B cell (primary cell): ENCODE measurements around the gene NFAT5. TPM values are rescaled to one million over a fixed set of nuclear protein-coding genes. Genes with fewer than 3 reads are reported as not detected.

ENCODE experiments used
- ATAC-seq: fragments of 200-7000 bp; cut with Tn5 transposase; one replicate; pipeline ENCODE4 v1.10.0; 2021; ENCODE audit warnings: low read depth, mild to moderate bottlenecking, moderate number of reproducible peaks, moderate library complexity
- CTCF ChIA-PET: fragments of 350-600 bp; sonication (Branson Sonifier 250); formaldehyde crosslinking; loops from one replicate; lab custom pipeline; 2021; ENCODE audit warnings: antibody characterized with exemption, inconsistent platforms; lab: Charles Lee
- POLR2A ChIA-PET: fragments of 350-600 bp; sonication (Branson Sonifier 250); formaldehyde crosslinking; loops from one replicate; lab custom pipeline; 2021; ENCODE audit warnings: antibody characterized with exemption; lab: Charles Lee
- DNase-seq: peaks from one replicate; pipeline ENCODE4 v3.0.0; 2013
- H2AFZ ChIP-seq: 2 replicates; pipeline ENCODE4 v1.6.1; 2012; ENCODE audit warnings: mild to moderate bottlenecking, low read depth, low read length; ENCODE audit not compliant: insufficient read depth, poor library complexity, severe bottlenecking
- H3K27ac ChIP-seq, 2 donors: 1 replicate in 1 of 2; 2 replicates in 1 of 2; pipeline ENCODE4 v1.5.1; 2012 to 2013; ENCODE audit warnings: low read length in 2 of 2, mild to moderate bottlenecking in 2 of 2, moderate library complexity in 1 of 2
- H3K27me3 ChIP-seq, 4 experiments: fragments of 200-600 bp in 1 of 4; sonication (generic) in 1 of 4; replicated peaks in 1 of 4; 1 replicate in 2 of 4; 2 replicates in 2 of 4; pipeline versions ENCODE4 v1.6.1 to v1.7.0; 2013 to 2016; ENCODE audit warnings: low read length in 3 of 4, mild to moderate bottlenecking in 2 of 4, mixed read lengths in 1 of 4, moderate library complexity in 1 of 4; ENCODE audit not compliant: insufficient read depth in 4 of 4, control insufficient read depth in 3 of 4; ENCODE audit errors: control extremely low read depth in 1 of 4
- H3K36me3 ChIP-seq, 2 experiments: replicated peaks in 1 of 2; 1 replicate in 1 of 2; 2 replicates in 1 of 2; pipeline versions ENCODE4 v1.6.1 to v1.7.1; 2013; ENCODE audit warnings: low read length in 1 of 2; ENCODE audit not compliant: insufficient read depth in 2 of 2, control insufficient read depth in 1 of 2; ENCODE audit errors: control extremely low read depth in 1 of 2, extremely low read depth in 1 of 2
- H3K4me1 ChIP-seq, 2 donors: fragments of 200-600 bp in 1 of 2; sonication (generic) in 1 of 2; 1 replicate in 1 of 2; 2 replicates in 1 of 2; pipeline versions ENCODE4 v1.5.1 to v1.6.1; 2013 to 2017; ENCODE audit warnings: low read length in 2 of 2; ENCODE audit not compliant: control insufficient read depth in 2 of 2, insufficient read depth in 2 of 2
- H3K4me2 ChIP-seq: replicated peaks from 2 replicates; pipeline ENCODE3; 2012; ENCODE audit warnings: mild to moderate bottlenecking, low read depth, low read length; ENCODE audit not compliant: poor library complexity, severe bottlenecking
- H3K4me3 ChIP-seq, 5 experiments: fragments of 200-600 bp in 1 of 5; sonication (generic) in 1 of 5; 1 replicate in 3 of 5; 2 replicates in 2 of 5; pipeline versions ENCODE4 v1.5.1 to v1.7.0; 2011 to 2016; ENCODE audit warnings: low read length in 4 of 5, mild to moderate bottlenecking in 4 of 5, low read depth in 2 of 5, control low read depth in 1 of 5, moderate library complexity in 1 of 5; ENCODE audit not compliant: insufficient read depth in 1 of 5; ENCODE audit errors: control extremely low read depth in 1 of 5, extremely low read depth in 1 of 5
- H3K79me2 ChIP-seq: fragments of 200-600 bp; sonication (generic); one replicate; pipeline ENCODE4 v1.6.0; 2016; ENCODE audit warnings: low read length; ENCODE audit not compliant: control insufficient read depth, insufficient read depth
- H3K9ac ChIP-seq: fragments of 200-600 bp; sonication (generic); 2 replicates; pipeline ENCODE4 v1.6.1; 2017; ENCODE audit warnings: mild to moderate bottlenecking, low read length, moderate library complexity
- H3K9me3 ChIP-seq, 3 donors: one replicate each; pipeline versions ENCODE4 v1.6.1 to v1.7.1; 2013; ENCODE audit warnings: low read length in 2 of 3; ENCODE audit not compliant: control insufficient read depth in 2 of 3, insufficient read depth in 1 of 3; ENCODE audit errors: control extremely low read depth in 1 of 3
- H4K20me1 ChIP-seq: 2 replicates; pipeline ENCODE4 v1.6.0; 2012; ENCODE audit warnings: mild to moderate bottlenecking, low read length; ENCODE audit not compliant: insufficient read depth, control insufficient read depth, poor library complexity, severe bottlenecking
- H3K27ac Mint-ChIP-seq: one replicate; pipeline ENCODE4 v1.8.0; 2021; ENCODE audit warnings: mixed read lengths
- H3K27me3 Mint-ChIP-seq: one replicate; pipeline ENCODE4 v1.8.0; 2021; ENCODE audit warnings: mixed read lengths
- H3K4me1 Mint-ChIP-seq: one replicate; pipeline ENCODE4 v1.8.0; 2021; ENCODE audit warnings: mixed read lengths
- H3K4me3 Mint-ChIP-seq: one replicate; pipeline ENCODE4 v1.8.0; 2021; ENCODE audit warnings: mixed read lengths
- H3K9me3 Mint-ChIP-seq: one replicate; pipeline ENCODE4 v1.8.0; 2022; ENCODE audit warnings: mixed read lengths; ENCODE audit not compliant: insufficient read depth
- CTCF ChIP-seq: fragments of 200-600 bp; IDR thresholded peaks from one replicate; pipeline ENCODE4 v1.8.0; 2022; ENCODE audit warnings: antibody characterized with exemption, mild to moderate bottlenecking
- EZH2 ChIP-seq: IDR thresholded peaks from 2 replicates; pipeline ENCODE4 v1.6.1; 2012; ENCODE audit warnings: borderline replicate concordance, low read depth, mild to moderate bottlenecking, moderate library complexity, low read length; ENCODE audit not compliant: insufficient read depth, poor library complexity, severe bottlenecking
- WGBS: methylation state at CpG from one replicate; pipeline ENCODE4 v1.1.5; 2013; ENCODE audit warnings: missing lambda C conversion rate; ENCODE audit not compliant: insufficient coverage; 5-methylcytosine and 5-hydroxymethylcytosine counted together
- intact Hi-C: fragments of 100-400 bp; cut with micrococcal nuclease; formaldehyde crosslinking; loops from one replicate; pipeline ENCODE4 v1.10.0; 2022
- polyA plus RNA-seq: library from polyadenylated mRNA; depleted of rRNA; stranded (reverse); fragments of >200 nt; gene quantifications from 2 replicates; pipeline ENCODE4 v1.2.3, GENCODE V29; 2012
- total RNA-seq, 2 donors: library from RNA; stranded (reverse); fragments of 120-200 nt in 1 of 2; gene quantifications; 1 replicate in 1 of 2; 2 replicates in 1 of 2; pipeline versions ENCODE4 v1.2.3 to v1.2.4, GENCODE V29; 2013 to 2022

The NFAT5 gene
- total and polyA plus RNA-seq, 2 donors (not counting 1 experiment from before 2014, with no cell fraction given): 6.3 to 50.0 TPM

GRCh38 chr16:69523566-69524305, 42.0 kb upstream of the NFAT5 start:
- WGBS: 98% methylated on average over 5 of the region's 13 CpGs
- Mint-ChIP-seq H3K4me1 (peaks cover 3% of the 10 kb centered on the region), H3K27ac (no peak overlapping the region), H3K27me3 (no peaks in the 10 kb centered on the region), H3K4me3 (no peak overlapping the region), H3K9me3 (no peaks in the 10 kb centered on the region)
- Histone ChIP-seq H3K4me1 (no peaks in the 10 kb centered on the region), H3K9me3 (peaks cover 0 to 3% (median 0%) of the 10 kb centered on the region in 3 donors), H3K36me3 (no peaks in the 10 kb centered on the region), H3K9ac (no peak overlapping the region), H3K4me3 (no peak overlapping the region), H2AFZ (no peak overlapping the region), H3K79me2 (no peaks in the 10 kb centered on the region), H3K27ac (no peak overlapping the region), H4K20me1 (no peaks in the 10 kb centered on the region), H3K27me3 (no peaks in the 10 kb centered on the region), H3K4me2 (no peak overlapping the region)
- ChIA-PET POLR2A (no interaction called here), CTCF (no interaction called here)
- ATAC-seq (no peak), DNase-seq (no peak)
- intact Hi-C loops: no loop called here
- TF ChIP-seq EZH2 (no peak), CTCF (no peak)

- intact Hi-C loops: no loop called here
- Histone ChIP-seq H3K79me2 (no peaks in the 10 kb centered on the region), H3K4me1 (peaks cover 5 to 8% of the 10 kb centered on the region in 2 donors), H2AFZ (no peak overlapping the region), H3K4me2 (no peak overlapping the region), H3K36me3 (no peaks in the 10 kb centered on the region), H3K4me3 (no peak overlapping the region), H3K9me3 (peaks cover 0 to 3% (median 3%) of the 10 kb centered on the region in 3 donors), H3K27me3 (no peaks in the 10 kb centered on the region), H3K27ac (no peak overlapping the region), H3K9ac (no peak overlapping the region), H4K20me1 (no peaks in the 10 kb centered on the region)
- Mint-ChIP-seq H3K27me3 (no peaks in the 10 kb centered on the region), H3K4me1 (peaks cover 12% of the 10 kb centered on the region), H3K4me3 (no peak overlapping the region), H3K9me3 (no peaks in the 10 kb centered on the region), H3K27ac (no peak overlapping the region)
- ChIA-PET CTCF (interaction anchor here (0.6 kb wide), 1 partner anchor 98 kb away, joined by 3 read pairs; no protein-coding TSS in a partner anchor), POLR2A (no interaction called here)
- TF ChIP-seq CTCF: no peak
- no peak for TF ChIP-seq EZH2
- 100% methylated on average over 4 of the region's 11 CpGs for WGBS
- ATAC-seq (no peak), DNase-seq (no peak)
Observed at GRCh38 chr16:69526831-69527655, 38.7 kb upstream of the NFAT5 start.
